ENCODE measurements around the gene RTEL1. TPM values are rescaled to one million over a fixed set of nuclear protein-coding genes. Genes with fewer than 3 reads are reported as not detected.

RTEL1 gene
- total RNA-seq, 1 experiment from 2014 or later, result 6.4 TPM

- Histone ChIP-seq H3K4me1 (ENCODE audit: low read length) (peaks cover 8% of the 10 kb centered on the region), H3K9ac (ENCODE audit: low read length) (no peak overlapping the region), H3K27me3 (ENCODE audit: low read length) (no peaks in the 10 kb centered on the region), H3K9me3 (ENCODE audit: low read length) (no peaks in the 10 kb centered on the region), H3K4me2 (ENCODE audit: low read depth, low read length, poor library complexity, severe bottlenecking) (no peak overlapping the region), H2AFZ (ENCODE audit: low read length) (no peak overlapping the region), H3K36me3 (ENCODE audit: insufficient read depth, low read length) (no peaks in the 10 kb centered on the region), H3K9me2 (replicated peaks; ENCODE audit: insufficient read depth, low read length) (no peaks in the 10 kb centered on the region), H3K4me3 (ENCODE audit: low read length) (no peak overlapping the region), H3K27ac (ENCODE audit: low read length) (no peak overlapping the region), H3K79me2 (ENCODE audit: low read length) (peaks cover 20% of the 10 kb centered on the region), H4K20me1 (ENCODE audit: insufficient read depth, low read depth, low read length) (peaks cover 11% of the 10 kb centered on the region)
- no peak for DNase-seq
These were observed 73.3 kb downstream of the RTEL1 start for GRCh38 chr20:63731410-63731809.

GRCh38 chr20:63732118-63733095 is 74.3 kb downstream of the RTEL1 start:
- peaks cover 17% of the 10 kb centered on the region for H3K4me1 ChIP-seq (ENCODE audit: low read length)
- no peak overlapping the region for H3K4me2 ChIP-seq (ENCODE audit: low read depth, low read length, poor library complexity, severe bottlenecking)
- H3K27me3 ChIP-seq (ENCODE audit: low read length), result no peaks in the 10 kb centered on the region
- no peak overlapping the region for H3K9ac ChIP-seq (ENCODE audit: low read length)
- H3K36me3 ChIP-seq (ENCODE audit: insufficient read depth, low read length), result no peaks in the 10 kb centered on the region; the same call in 1 of the 2 replicates
- H2AFZ ChIP-seq (ENCODE audit: low read length), result no peak overlapping the region
- H3K79me2 ChIP-seq (ENCODE audit: low read length), result peaks cover 20% of the 10 kb centered on the region
- H3K27ac ChIP-seq (ENCODE audit: low read length), result no peak overlapping the region
- peaks cover 20% of the 10 kb centered on the region for H4K20me1 ChIP-seq (ENCODE audit: insufficient read depth, low read depth, low read length)
- DNase-seq, result no peak
- no peaks in the 10 kb centered on the region for H3K9me3 ChIP-seq (ENCODE audit: low read length)
- no peak overlapping the region for H3K4me3 ChIP-seq (ENCODE audit: low read length)
- H3K9me2 ChIP-seq (replicated peaks; ENCODE audit: insufficient read depth, low read length), result no peaks in the 10 kb centered on the region

GRCh38 chr20:63733117-63733516 is 75.0 kb downstream of the RTEL1 start:
- Histone ChIP-seq H3K79me2 (ENCODE audit: low read length) (peaks cover 20% of the 10 kb centered on the region), H3K36me3 (ENCODE audit: insufficient read depth, low read length) (no peaks in the 10 kb centered on the region; the same call in 1 of the 2 replicates), H3K9me2 (replicated peaks; ENCODE audit: insufficient read depth, low read length) (no peaks in the 10 kb centered on the region), H3K27ac (ENCODE audit: low read length) (no peak overlapping the region), H3K4me3 (ENCODE audit: low read length) (no peak overlapping the region), H3K4me2 (ENCODE audit: low read depth, low read length, poor library complexity, severe bottlenecking) (no peak overlapping the region), H3K9ac (ENCODE audit: low read length) (no peak overlapping the region), H3K4me1 (ENCODE audit: low read length) (peaks cover 19% of the 10 kb centered on the region), H4K20me1 (ENCODE audit: insufficient read depth, low read depth, low read length) (peaks cover 20% of the 10 kb centered on the region), H3K27me3 (ENCODE audit: low read length) (no peaks in the 10 kb centered on the region), H3K9me3 (ENCODE audit: low read length) (no peaks in the 10 kb centered on the region), H2AFZ (ENCODE audit: low read length) (no peak overlapping the region)
- no peak for DNase-seq

- DNase-seq, result no peak
- Histone ChIP-seq H3K9me2 (replicated peaks; ENCODE audit: insufficient read depth, low read length) (no peaks in the 10 kb centered on the region), H3K4me3 (ENCODE audit: low read length) (no peak overlapping the region), H3K4me1 (ENCODE audit: low read length) (peaks cover 15% of the 10 kb centered on the region), H4K20me1 (ENCODE audit: insufficient read depth, low read depth, low read length) (peaks cover 20% of the 10 kb centered on the region), H3K36me3 (ENCODE audit: insufficient read depth, low read length) (no peaks in the 10 kb centered on the region; the same call in 1 of the 2 replicates), H3K79me2 (ENCODE audit: low read length) (peaks cover 15% of the 10 kb centered on the region), H3K9me3 (ENCODE audit: low read length) (no peaks in the 10 kb centered on the region), H3K27me3 (ENCODE audit: low read length) (no peaks in the 10 kb centered on the region), H3K27ac (ENCODE audit: low read length) (no peak overlapping the region), H2AFZ (ENCODE audit: low read length) (no peak overlapping the region), H3K4me2 (ENCODE audit: low read depth, low read length, poor library complexity, severe bottlenecking) (no peak overlapping the region), H3K9ac (ENCODE audit: low read length) (no peak overlapping the region)
These were observed 75.5 kb downstream of the RTEL1 start for GRCh38 chr20:63733579-63734081.

- H3K4me2 ChIP-seq (ENCODE audit: low read depth, low read length, poor library complexity, severe bottlenecking), result no peak overlapping the region
- peaks cover 18% of the 10 kb centered on the region for H3K4me1 ChIP-seq (ENCODE audit: low read length)
- no peak for DNase-seq
- no peaks in the 10 kb centered on the region for H3K9me3 ChIP-seq (ENCODE audit: low read length)
- no peaks in the 10 kb centered on the region; the same call in 1 of the 2 replicates for H3K36me3 ChIP-seq (ENCODE audit: insufficient read depth, low read length)
- H3K27ac ChIP-seq (ENCODE audit: low read length), result no peak overlapping the region
- H4K20me1 ChIP-seq (ENCODE audit: insufficient read depth, low read depth, low read length), result peaks cover 20% of the 10 kb centered on the region
- H3K27me3 ChIP-seq (ENCODE audit: low read length), result no peaks in the 10 kb centered on the region
- peaks cover 10% of the 10 kb centered on the region for H3K79me2 ChIP-seq (ENCODE audit: low read length)
- no peak overlapping the region for H2AFZ ChIP-seq (ENCODE audit: low read length)
- H3K9ac ChIP-seq (ENCODE audit: low read length), result no peak overlapping the region
- no peaks in the 10 kb centered on the region for H3K9me2 ChIP-seq (replicated peaks; ENCODE audit: insufficient read depth, low read length)
- no peak overlapping the region for H3K4me3 ChIP-seq (ENCODE audit: low read length)
These were observed 76.2 kb downstream of the RTEL1 start for GRCh38 chr20:63734111-63734945.

GRCh38 chr20:63734946-63735858 is 77.1 kb downstream of the RTEL1 start:
- Histone ChIP-seq H3K4me2 (ENCODE audit: low read depth, low read length, poor library complexity, severe bottlenecking) (no peak overlapping the region), H3K79me2 (ENCODE audit: low read length) (peaks cover 6% of the 10 kb centered on the region; the same call in 1 of the 2 replicates), H4K20me1 (ENCODE audit: insufficient read depth, low read depth, low read length) (peaks cover 20% of the 10 kb centered on the region), H3K4me1 (ENCODE audit: low read length) (peaks cover 18% of the 10 kb centered on the region), H3K4me3 (ENCODE audit: low read length) (no peak overlapping the region), H3K9me2 (replicated peaks; ENCODE audit: insufficient read depth, low read length) (no peaks in the 10 kb centered on the region), H3K27ac (ENCODE audit: low read length) (no peak overlapping the region), H3K9ac (ENCODE audit: low read length) (no peak overlapping the region), H3K36me3 (ENCODE audit: insufficient read depth, low read length) (no peaks in the 10 kb centered on the region; the same call in 1 of the 2 replicates), H3K27me3 (ENCODE audit: low read length) (no peaks in the 10 kb centered on the region), H2AFZ (ENCODE audit: low read length) (no peak overlapping the region), H3K9me3 (ENCODE audit: low read length) (no peaks in the 10 kb centered on the region)
- DNase-seq, result no peak

GRCh38 chr20:63735859-63736718 is 78.0 kb downstream of the RTEL1 start, which contains the start of gene LIME1:
Gene LIME1, plus strand, starts transcription at chr20:63736664. Its CDS starts 886 bp downstream, at chr20:63737550.
- DNase-seq, result peak; percentile 61
- Histone ChIP-seq H3K4me3 (ENCODE audit: low read length) (no peak within 1 kb of the TSS), H3K79me2 (ENCODE audit: low read length) (peaks cover 6% of the 10 kb centered on the region; the same call in 1 of the 2 replicates), H3K36me3 (ENCODE audit: insufficient read depth, low read length) (no peaks in the 10 kb centered on the region; the same call in 1 of the 2 replicates), H3K9me2 (replicated peaks; ENCODE audit: insufficient read depth, low read length) (no peaks in the 10 kb centered on the region), H3K27me3 (ENCODE audit: low read length) (no peaks in the 10 kb centered on the region), H2AFZ (ENCODE audit: low read length) (no peak within 1 kb of the TSS), H4K20me1 (ENCODE audit: insufficient read depth, low read depth, low read length) (peaks cover 20% of the 10 kb centered on the region), H3K27ac (ENCODE audit: low read length) (no peak within 1 kb of the TSS), H3K9ac (ENCODE audit: low read length) (no peak within 1 kb of the TSS), H3K9me3 (ENCODE audit: low read length) (no peaks in the 10 kb centered on the region), H3K4me1 (ENCODE audit: low read length) (peaks cover 26% of the 10 kb centered on the region), H3K4me2 (ENCODE audit: low read depth, low read length, poor library complexity, severe bottlenecking) (peak within 1 kb of the TSS; percentile 5)
